Measurements from ENCODE around the gene VASN. TPM values are rescaled to one million over a fixed set of nuclear protein-coding genes. Genes with fewer than 3 reads are reported as not detected.

The VASN gene
- total RNA-seq (10 to 100 TPM; 11.4 to 21.3 (median 13.6) TPM), polyA plus RNA-seq (10.7 TPM)
- long read RNA-seq, donor 1, transcript VASN-201 (2 exons, 2,806 nt) = major isoform, 50 of 101 reads
- long read RNA-seq, donor 1, partial matches to known transcripts = 50 of 101 reads
- long read RNA-seq, donor 1, other reads (novel, unspliced or antisense) = 1 of 101 reads
- long read RNA-seq, donor 2, transcript VASN-201 (2 exons, 2,806 nt) = major isoform, 20 of 31 reads
- long read RNA-seq, donor 2, partial matches to known transcripts = 0 of 31 reads
- long read RNA-seq, donor 2, other reads (novel, unspliced or antisense) = 11 of 31 reads
- long read RNA-seq, donor 3, transcript VASN-201 (2 exons, 2,806 nt) = major isoform, 38 of 101 reads
- long read RNA-seq, donor 3, partial matches to known transcripts = 63 of 101 reads
- long read RNA-seq, donor 3, other reads (novel, unspliced or antisense) = 0 of 101 reads
- long read RNA-seq, donor 4, transcript VASN-201 (2 exons, 2,806 nt) = major isoform, 19 of 35 reads
- long read RNA-seq, donor 4, partial matches to known transcripts = 0 of 35 reads
- long read RNA-seq, donor 4, other reads (novel, unspliced or antisense) = 16 of 35 reads

DNA sequence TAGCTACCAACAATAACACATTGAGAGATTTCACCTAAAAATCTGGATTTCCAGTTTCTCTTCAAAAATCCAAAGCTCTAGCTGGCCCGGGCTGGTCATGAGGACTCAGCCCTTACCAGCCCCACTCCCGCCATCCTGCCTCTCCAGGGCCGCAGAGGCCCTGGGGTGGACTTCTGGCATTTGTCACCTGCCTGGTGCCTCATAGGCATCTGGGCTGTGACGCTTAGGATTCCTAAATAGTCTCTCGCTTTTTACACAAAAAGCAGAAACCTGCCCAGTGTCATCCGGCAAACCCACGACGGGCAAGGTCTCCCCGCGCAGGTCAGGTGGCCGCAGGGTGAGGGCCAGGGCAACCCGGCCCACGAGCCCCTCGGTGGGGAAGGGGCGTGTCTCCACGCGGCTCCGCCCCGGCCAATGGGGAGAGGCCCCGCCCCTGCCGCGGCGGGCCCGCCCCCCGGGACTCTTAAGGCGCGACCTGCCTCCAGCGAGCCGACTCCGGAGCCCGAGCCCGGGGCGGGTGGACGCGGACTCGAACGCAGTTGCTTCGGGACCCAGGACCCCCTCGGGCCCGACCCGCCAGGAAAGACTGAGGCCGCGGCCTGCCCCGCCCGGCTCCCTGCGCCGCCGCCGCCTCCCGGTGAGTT, at the start of gene VASN:
VASN (plus strand) TSS at position 492 of the 644 bp plus-strand sequence. CDS start 9,030 bp downstream, outside the sequence.
- H3K27ac ChIP-seq (ENCODE audit: low read length) = peak within 1 kb of the TSS; percentile 78
- DNase-seq = peak; percentile 87 to 94 (median 94)
- no peaks in the 10 kb centered on the region for H3K9me3 ChIP-seq (ENCODE audit: control insufficient read depth, low read length)
- intact Hi-C loops (cut with DNase I) = no loop called here
- peaks cover 5% of the 10 kb centered on the region for H3K4me1 ChIP-seq (ENCODE audit: control insufficient read depth, insufficient read depth, low read length)
- H3K4me3 ChIP-seq (ENCODE audit: low read length) = peak within 1 kb of the TSS; percentile 80
- H3K27me3 ChIP-seq (ENCODE audit: control insufficient read depth, insufficient read depth) = no peaks in the 10 kb centered on the region
- peak; percentile 74 to 76 for ATAC-seq
- 4% methylated on average over 50 of the region's 50 CpGs for WGBS

DNA sequence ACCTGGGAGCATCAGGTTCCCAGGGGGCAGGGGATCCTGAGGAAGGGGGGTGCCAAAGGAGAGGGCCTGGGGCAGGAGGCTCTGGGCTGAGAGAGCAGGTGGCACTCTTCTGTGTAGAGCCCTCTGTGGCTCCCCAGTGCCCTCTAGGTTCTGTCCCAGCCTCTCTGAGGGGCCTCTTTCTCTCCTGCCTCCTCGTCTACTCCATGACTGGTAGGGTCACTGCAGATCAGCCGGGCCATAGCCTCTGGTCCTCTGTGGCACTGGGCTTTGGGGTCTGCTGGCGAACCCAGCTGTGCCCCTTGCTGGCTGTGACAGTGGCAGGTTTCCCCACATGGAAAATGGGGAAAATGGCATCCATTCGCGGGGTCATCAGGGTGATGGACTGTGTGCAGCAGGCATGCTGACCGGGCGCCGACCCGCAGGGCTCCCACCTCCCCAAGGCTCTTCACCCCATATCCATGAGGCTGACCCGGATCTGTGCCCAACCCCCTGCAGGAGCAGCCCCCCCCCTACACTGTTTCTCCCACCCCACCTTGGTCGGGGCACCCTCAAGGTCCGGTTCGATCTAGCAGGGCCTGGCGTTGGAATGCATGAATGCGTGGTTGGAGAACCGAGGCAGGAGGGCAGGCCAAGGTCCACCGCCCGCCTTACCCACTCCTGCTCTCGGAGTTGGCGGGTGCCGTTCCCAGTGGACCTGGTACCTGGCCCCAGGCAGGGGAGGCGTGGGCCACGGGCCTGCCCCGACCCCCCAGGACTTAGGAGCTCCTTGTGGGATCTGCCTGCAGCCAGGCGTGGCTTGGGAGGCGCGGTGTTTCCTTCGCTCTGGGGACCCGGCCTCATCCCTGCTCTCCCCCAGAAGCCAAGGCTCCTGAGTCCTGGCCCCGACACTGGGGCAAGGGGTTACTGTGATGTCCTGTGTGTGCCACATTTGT, 49.3 kb upstream of the VASN start:
- no peaks in the 10 kb centered on the region for H3K9me3 ChIP-seq (ENCODE audit: control insufficient read depth, low read length)
- peaks cover 32% of the 10 kb centered on the region for H3K4me1 ChIP-seq (ENCODE audit: control insufficient read depth, insufficient read depth, low read length)
- DNase-seq = peak in 2 of 3 donors; percentile 48 to 67
- ATAC-seq = no peak
- peak overlapping the region; percentile 13 for H3K27ac ChIP-seq (ENCODE audit: low read length)
- WGBS = 83% methylated on average over 30 of the region's 30 CpGs
- intact Hi-C loops (cut with DNase I) = loop anchor here in 2 of 4 donors (10.0 kb wide), 2 partner anchors 118 to 128 kb away; no protein-coding TSS in a partner anchor
- no peaks in the 10 kb centered on the region for H3K27me3 ChIP-seq (ENCODE audit: control insufficient read depth, insufficient read depth)
- H3K4me3 ChIP-seq (ENCODE audit: low read length) = no peak overlapping the region

DNA sequence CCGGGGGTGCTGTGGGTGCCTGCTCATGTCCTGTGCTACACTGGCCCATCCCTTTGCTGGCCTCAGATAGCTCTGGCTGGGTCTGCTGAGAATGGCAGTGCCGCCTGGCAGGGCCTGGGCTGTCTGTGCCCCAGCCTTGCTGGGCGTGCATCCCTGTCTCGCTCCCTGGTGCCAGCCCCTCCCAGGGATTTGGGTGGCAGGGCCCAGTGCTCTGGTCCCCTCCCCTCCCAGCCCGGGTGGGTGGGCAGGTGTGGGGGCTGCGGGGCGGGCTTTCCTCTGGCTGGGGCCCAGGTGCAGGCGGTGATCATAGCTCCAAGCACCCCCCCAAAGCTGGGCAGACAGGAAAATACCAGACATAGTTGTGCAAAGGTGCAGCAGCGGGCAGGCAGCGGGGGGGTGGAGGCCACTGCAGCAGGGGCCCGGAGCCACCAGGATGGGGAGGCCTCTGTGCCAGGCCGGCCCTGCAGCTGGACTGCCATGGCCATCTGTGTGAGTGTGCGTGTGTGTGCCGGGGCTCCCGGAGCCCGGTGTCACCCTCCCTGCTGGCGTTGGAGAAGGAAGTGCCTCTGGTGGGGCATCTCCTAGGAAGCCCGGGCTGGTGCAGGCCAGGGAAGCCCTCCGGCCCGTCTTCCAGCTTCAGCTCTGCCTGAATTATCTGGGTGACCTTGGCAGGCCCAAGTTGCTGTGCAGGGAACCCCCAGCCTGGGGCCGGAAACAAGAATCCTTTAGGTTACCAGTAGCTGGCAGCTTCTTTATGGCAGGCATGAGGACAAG, 48.4 kb upstream of the VASN start:
- no peak overlapping the region for H3K4me3 ChIP-seq (ENCODE audit: low read length)
- H3K27ac ChIP-seq (ENCODE audit: low read length) = peak overlapping the region; percentile 44
- no peaks in the 10 kb centered on the region for H3K27me3 ChIP-seq (ENCODE audit: control insufficient read depth, insufficient read depth)
- 47% methylated on average over 21 of the region's 21 CpGs for WGBS
- peaks cover 28% of the 10 kb centered on the region for H3K4me1 ChIP-seq (ENCODE audit: control insufficient read depth, insufficient read depth, low read length)
- ATAC-seq (peak in 1 of 2 donors; percentile 4), DNase-seq (peak in 2 of 3 donors; percentile 71 to 79)
- intact Hi-C loops (cut with DNase I) = loop anchor here in 2 of 4 donors (10.0 kb wide), 2 partner anchors 118 to 128 kb away; no protein-coding TSS in a partner anchor
- H3K9me3 ChIP-seq (ENCODE audit: control insufficient read depth, low read length) = no peaks in the 10 kb centered on the region

DNA sequence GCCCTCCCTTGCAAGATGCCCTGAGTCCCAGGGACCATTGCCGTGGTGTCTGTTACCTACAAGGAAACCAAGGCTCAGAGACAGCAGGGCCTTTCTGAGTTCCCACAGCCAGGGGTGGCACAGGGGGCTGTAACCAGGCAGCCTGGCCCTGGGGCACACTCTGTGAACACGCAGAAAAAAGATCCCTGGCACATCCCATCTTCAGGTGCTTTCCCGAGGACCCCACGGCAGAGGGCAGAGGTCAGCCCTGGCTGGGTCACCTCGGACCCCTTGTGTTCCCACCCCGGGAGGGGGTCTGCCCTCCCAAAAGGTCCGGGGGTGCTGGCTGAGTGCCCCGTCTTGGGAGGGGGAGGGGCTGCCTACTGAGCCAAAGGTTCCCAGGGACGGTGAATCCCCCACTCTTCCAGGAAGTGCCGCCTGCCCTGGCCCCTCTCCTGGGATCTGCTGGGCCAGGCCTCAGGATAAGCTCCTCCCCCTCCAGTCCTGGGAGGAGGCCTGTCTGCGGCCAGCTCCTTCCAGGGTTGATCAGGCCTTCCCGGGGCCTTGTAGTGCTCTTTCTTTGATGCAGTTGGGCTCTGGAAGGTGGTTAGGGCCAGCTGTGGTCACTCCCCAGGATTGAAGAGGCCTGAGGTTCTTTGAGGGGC, 47.7 kb upstream of the VASN start:
- no peaks in the 10 kb centered on the region for H3K27me3 ChIP-seq (ENCODE audit: control insufficient read depth, insufficient read depth)
- intact Hi-C loops (cut with DNase I) = loop anchor here in 2 of 4 donors (10.0 kb wide), 2 partner anchors 119 to 129 kb away; no protein-coding TSS in a partner anchor
- WGBS = 16% methylated on average over 12 of the region's 12 CpGs
- peaks cover 29% of the 10 kb centered on the region for H3K4me1 ChIP-seq (ENCODE audit: control insufficient read depth, insufficient read depth, low read length)
- peak; percentile 51 to 68 for ATAC-seq
- H3K9me3 ChIP-seq (ENCODE audit: control insufficient read depth, low read length) = no peaks in the 10 kb centered on the region
- peak; percentile 80 to 91 (median 90) for DNase-seq
- H3K27ac ChIP-seq (ENCODE audit: low read length) = peak overlapping the region; percentile 44
- H3K4me3 ChIP-seq (ENCODE audit: low read length) = no peak overlapping the region

DNA sequence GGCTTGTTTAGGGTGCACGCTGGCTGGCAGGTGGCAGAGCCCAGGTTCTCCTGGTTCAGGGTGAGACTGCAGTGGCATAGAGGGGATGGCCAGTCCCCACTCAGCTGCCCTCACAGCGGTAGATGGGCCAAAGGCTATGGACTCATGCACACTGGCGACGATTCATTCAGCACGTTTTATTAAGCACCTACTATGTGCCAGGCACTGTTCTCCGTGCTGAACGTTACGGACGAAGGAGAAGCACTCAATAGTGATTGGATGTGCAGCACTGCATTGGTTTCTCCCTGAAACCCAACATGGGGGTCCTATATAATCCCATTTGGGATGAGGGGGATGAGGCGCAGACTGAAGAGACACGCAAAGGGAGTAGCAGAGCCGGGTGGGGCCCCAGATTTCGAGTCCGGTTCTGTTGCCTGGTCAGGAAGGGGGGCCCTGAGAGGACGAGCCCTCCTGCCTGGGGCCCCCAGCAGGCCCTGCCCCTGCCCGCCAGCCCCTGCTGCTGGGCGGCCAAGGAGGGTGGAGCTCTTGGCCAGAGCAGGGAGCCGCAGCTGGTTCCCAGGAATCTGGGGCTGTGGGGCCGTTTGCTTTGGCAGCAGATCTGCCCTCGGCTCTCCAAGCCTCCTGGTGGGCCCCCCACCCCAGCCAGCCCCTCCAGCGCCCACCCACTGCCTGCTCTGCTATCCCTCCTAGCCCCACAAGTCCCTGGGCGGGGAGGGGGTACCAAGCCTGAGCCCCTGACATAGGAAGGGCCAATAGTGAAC, 47.0 kb upstream of the VASN start:
- DNase-seq (peak in 2 of 3 donors; percentile 80 to 87), ATAC-seq (no peak)
- intact Hi-C loops (cut with DNase I) = loop anchor here in 2 of 4 donors (10.0 kb wide), 2 partner anchors 120 to 130 kb away; no protein-coding TSS in a partner anchor
- H3K9me3 ChIP-seq (ENCODE audit: control insufficient read depth, low read length) = no peaks in the 10 kb centered on the region
- H3K4me3 ChIP-seq (ENCODE audit: low read length) = no peak overlapping the region
- no peaks in the 10 kb centered on the region for H3K27me3 ChIP-seq (ENCODE audit: control insufficient read depth, insufficient read depth)
- WGBS = 68% methylated on average over 22 of the region's 22 CpGs
- H3K27ac ChIP-seq (ENCODE audit: low read length) = peak overlapping the region; percentile 44
- peaks cover 28% of the 10 kb centered on the region for H3K4me1 ChIP-seq (ENCODE audit: control insufficient read depth, insufficient read depth, low read length)

DNA sequence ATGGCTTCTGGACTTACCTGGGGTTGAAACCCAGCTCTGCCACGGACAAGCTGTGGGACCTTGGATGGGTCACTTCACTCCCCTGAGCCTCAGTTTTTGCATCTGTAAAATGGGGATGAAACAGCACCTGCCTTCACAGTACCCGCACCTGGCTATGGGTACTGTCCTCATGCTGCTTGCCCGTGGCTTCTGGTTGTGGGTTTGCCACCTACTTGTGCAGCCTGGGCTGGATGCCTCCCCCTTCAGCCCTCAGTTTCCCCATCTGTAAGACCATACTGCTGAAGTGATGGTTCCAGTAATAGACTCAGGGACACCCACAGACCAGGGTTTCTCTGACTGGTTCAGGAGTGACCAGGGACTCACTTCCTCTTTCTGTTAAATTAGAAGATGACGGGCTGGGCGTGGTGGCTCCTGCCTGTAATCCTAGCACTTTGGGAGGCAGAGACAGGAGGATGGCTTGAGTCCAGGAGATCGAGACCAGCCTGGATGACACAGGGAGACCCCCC, 46.3 kb upstream of the VASN start:
- intact Hi-C loops (cut with DNase I) = loop anchor here in 2 of 4 donors (10.0 kb wide), 2 partner anchors 121 to 131 kb away; no protein-coding TSS in a partner anchor
- ATAC-seq = no peak
- peaks cover 27% of the 10 kb centered on the region for H3K4me1 ChIP-seq (ENCODE audit: control insufficient read depth, insufficient read depth, low read length)
- DNase-seq = peak in 1 of 3 donors; percentile 40
- H3K9me3 ChIP-seq (ENCODE audit: control insufficient read depth, low read length) = no peaks in the 10 kb centered on the region
- H3K27me3 ChIP-seq (ENCODE audit: control insufficient read depth, insufficient read depth) = no peaks in the 10 kb centered on the region
- H3K4me3 ChIP-seq (ENCODE audit: low read length) = no peak overlapping the region
- 80% methylated on average over 6 of the region's 6 CpGs for WGBS
- H3K27ac ChIP-seq (ENCODE audit: low read length) = no peak overlapping the region

DNA sequence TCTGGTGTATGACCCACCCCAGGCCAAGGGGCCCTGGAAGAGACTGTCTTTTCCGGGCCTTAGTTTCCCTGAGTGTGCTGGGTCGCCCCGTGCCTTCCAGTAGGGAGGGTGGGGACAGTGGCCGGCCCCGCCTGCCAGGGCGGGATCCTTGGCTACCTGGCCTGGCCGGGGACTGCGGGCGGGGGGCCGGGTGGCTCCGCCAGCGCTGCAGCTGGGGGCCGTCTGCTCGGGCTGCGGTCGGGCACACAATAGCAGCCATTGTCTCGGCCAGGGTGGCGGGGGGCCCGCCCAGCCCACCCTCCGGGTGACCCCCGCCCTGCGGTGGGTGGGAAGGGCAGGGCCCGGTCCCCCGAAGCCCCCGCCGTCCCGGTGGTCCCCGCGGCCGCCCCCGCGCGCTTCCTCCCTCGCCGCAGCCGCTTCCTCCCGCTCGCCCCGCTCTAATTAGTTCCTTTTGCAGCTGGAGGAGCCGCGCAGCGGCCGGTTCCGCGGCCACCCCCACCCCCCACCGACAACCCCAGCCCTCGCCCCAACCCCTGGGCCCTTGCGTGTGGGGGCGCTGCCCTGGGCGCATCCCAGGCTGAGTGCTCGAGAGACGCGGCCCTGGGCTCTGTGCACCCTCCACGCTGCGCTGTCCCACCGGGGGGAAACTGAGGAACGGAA, 44.1 kb upstream of the VASN start:
- WGBS = 4% methylated on average over 57 of the region's 57 CpGs
- peak in 1 of 3 donors; percentile 70 for DNase-seq
- ATAC-seq = peak in 1 of 2 donors; percentile 0
- Histone ChIP-seq H3K9me3 (ENCODE audit: control insufficient read depth, low read length) (no peaks in the 10 kb centered on the region), H3K27me3 (ENCODE audit: control insufficient read depth, insufficient read depth) (no peaks in the 10 kb centered on the region), H3K27ac (ENCODE audit: low read length) (peak overlapping the region; percentile 84), H3K4me3 (ENCODE audit: low read length) (peak overlapping the region; percentile 18), H3K4me1 (ENCODE audit: control insufficient read depth, insufficient read depth, low read length) (peaks cover 27% of the 10 kb centered on the region)
- intact Hi-C loops (cut with DNase I) = loop anchor here in 2 of 4 donors (2.0 to 10.0 kb wide), 3 partner anchors 39 to 133 kb away; no protein-coding TSS in a partner anchor

DNA sequence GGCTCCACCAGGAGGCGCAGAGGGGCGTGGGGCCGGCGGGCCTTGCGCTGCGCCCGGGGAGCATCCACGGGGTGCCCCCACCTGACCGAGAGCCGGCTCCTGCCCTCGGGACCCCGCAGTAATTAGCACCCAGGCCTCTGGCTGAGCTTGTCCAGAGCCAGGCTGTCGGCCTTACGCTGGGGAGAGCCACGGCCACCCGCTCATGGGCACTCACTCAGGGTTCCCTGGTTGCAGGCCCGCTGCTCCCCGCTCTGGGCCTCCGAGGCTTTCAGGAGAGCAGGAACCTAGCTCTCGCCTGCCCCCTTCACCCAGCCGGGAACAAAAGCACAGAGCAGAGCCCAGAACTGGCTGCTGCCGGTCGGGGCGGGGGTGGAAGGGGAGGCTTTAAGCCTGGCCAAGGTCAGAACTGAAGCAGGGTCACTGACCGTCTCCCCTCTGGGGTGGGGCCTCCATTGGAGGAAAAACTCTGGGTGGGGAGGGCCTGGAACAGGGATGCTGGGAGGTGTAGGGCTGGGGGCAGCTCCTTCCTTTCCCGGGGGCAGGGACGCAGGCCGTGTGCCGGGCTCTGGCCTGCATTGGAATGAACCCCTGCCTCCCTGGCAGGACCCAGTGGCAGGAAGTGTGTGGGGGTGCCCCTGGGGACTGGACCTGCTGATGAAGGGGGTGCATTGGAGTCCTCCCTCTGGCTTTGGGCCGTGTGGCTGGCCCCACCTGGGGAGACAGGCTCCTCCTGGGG, 43.4 kb upstream of the VASN start:
- peak; percentile 84 to 93 (median 93) for DNase-seq
- Histone ChIP-seq H3K4me1 (ENCODE audit: control insufficient read depth, insufficient read depth, low read length) (peaks cover 27% of the 10 kb centered on the region), H3K27me3 (ENCODE audit: control insufficient read depth, insufficient read depth) (no peaks in the 10 kb centered on the region), H3K9me3 (ENCODE audit: control insufficient read depth, low read length) (no peaks in the 10 kb centered on the region), H3K27ac (ENCODE audit: low read length) (peak overlapping the region; percentile 84), H3K4me3 (ENCODE audit: low read length) (peak overlapping the region; percentile 18)
- 2% methylated on average over 30 of the region's 30 CpGs for WGBS
- intact Hi-C loops (cut with DNase I) = loop anchor here in 2 of 4 donors (2.0 to 10.0 kb wide), 3 partner anchors 39 to 133 kb away; no protein-coding TSS in a partner anchor
- peak; percentile 78 to 82 for ATAC-seq

Measured in right cardiac atrium (tissue), 5 donors.